Measurements from ENCODE around the gene TAOK2. TPM values are rescaled to one million over a fixed set of nuclear protein-coding genes. Genes with fewer than 3 reads are reported as not detected.
A peak's percentile ranks its signal among the peaks of the same experiment; 100 is the strongest.

TAOK2 gene
- total and polyA plus RNA-seq, 2 of the 13 experiments (the other 11 are each of a cell fraction or from before 2014, with no cell fraction given) = 17.4 to 43.2 TPM

DNA sequence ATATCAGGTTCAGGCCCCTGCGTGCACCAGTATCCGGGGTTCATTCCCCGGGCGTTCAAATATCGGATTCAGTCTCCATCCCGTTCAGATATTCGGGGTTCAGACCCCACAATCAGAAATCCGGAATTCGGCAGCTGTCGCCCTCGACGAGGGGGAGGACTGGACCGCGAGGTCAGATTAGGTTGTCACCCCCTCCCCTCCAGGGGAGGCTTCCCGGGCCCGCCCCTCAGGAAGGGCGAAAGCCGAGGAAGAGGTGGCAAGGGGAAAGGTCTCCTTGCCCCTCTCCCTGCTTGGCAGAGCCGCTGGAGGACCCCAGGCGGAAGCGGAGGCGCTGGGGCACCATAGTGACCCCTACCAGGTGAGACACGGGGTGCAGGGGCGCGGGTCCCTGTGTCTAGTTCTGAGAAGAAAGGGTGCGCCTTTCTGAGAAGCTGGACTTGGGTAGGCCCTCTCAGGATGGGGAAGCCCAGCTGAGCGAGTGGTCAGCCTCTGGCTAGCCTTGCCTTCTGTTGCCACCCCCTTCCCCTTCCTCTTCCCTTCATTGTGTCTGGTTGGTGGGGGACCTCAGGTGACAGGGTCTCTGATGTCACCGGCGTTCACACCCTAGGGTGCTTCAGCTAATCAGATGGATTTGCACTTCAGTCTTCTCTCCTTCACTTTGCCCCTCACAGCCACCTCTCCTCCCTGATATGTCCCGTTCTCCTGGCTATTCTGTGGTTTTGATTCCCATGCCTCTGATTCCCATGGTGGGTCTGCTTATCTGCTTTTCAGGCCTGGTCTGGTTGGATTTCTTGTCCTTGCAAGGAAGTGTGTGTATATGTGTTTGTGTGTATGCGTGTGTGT is 844 bp downstream of the TAOK2 start (continued):
- TF ChIP-seq, protein P1, sequence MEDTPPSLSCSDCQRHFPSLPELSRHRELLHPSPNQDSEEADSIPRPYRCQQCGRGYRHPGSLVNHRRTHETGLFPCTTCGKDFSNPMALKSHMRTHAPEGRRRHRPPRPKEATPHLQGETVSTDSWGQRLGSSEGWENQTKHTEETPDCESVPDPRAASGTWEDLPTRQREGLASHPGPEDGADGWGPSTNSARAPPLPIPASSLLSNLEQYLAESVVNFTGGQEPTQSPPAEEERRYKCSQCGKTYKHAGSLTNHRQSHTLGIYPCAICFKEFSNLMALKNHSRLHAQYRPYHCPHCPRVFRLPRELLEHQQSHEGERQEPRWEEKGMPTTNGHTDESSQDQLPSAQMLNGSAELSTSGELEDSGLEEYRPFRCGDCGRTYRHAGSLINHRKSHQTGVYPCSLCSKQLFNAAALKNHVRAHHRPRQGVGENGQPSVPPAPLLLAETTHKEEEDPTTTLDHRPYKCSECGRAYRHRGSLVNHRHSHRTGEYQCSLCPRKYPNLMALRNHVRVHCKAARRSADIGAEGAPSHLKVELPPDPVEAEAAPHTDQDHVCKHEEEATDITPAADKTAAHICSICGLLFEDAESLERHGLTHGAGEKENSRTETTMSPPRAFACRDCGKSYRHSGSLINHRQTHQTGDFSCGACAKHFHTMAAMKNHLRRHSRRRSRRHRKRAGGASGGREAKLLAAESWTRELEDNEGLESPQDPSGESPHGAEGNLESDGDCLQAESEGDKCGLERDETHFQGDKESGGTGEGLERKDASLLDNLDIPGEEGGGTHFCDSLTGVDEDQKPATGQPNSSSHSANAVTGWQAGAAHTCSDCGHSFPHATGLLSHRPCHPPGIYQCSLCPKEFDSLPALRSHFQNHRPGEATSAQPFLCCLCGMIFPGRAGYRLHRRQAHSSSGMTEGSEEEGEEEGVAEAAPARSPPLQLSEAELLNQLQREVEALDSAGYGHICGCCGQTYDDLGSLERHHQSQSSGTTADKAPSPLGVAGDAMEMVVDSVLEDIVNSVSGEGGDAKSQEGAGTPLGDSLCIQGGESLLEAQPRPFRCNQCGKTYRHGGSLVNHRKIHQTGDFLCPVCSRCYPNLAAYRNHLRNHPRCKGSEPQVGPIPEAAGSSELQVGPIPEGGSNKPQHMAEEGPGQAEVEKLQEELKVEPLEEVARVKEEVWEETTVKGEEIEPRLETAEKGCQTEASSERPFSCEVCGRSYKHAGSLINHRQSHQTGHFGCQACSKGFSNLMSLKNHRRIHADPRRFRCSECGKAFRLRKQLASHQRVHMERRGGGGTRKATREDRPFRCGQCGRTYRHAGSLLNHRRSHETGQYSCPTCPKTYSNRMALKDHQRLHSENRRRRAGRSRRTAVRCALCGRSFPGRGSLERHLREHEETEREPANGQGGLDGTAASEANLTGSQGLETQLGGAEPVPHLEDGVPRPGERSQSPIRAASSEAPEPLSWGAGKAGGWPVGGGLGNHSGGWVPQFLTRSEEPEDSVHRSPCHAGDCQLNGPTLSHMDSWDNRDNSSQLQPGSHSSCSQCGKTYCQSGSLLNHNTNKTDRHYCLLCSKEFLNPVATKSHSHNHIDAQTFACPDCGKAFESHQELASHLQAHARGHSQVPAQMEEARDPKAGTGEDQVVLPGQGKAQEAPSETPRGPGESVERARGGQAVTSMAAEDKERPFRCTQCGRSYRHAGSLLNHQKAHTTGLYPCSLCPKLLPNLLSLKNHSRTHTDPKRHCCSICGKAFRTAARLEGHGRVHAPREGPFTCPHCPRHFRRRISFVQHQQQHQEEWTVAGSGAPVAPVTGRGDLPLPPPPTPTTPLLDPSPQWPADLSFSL (CRISPR knock-in tag; IDR thresholded peaks at IDR 0.05) = no peak
- no peak for TF ChIP-seq KLF11 (CRISPR knock-in tag; IDR thresholded peaks at IDR 0.05)
- TF ChIP-seq SP1 (IDR thresholded peaks at IDR 0.05) = no peak
- no peak for TF ChIP-seq SP1 (CRISPR knock-in tag; IDR thresholded peaks at IDR 0.05)
- no peak for TF ChIP-seq ZNF552 (CRISPR knock-in tag; IDR thresholded peaks at IDR 0.05; ENCODE audit: borderline replicate concordance)
- TF ChIP-seq ZNF205 (CRISPR knock-in tag; IDR thresholded peaks at IDR 0.05) = no peak
- no peak for TF ChIP-seq ATF5 (CRISPR knock-in tag; IDR thresholded peaks at IDR 0.05; ENCODE audit: low read depth)
- TF ChIP-seq ETV5 (CRISPR knock-in tag; IDR thresholded peaks at IDR 0.05; ENCODE audit: borderline replicate concordance) = peak; percentile 13; the same call in 1 of the 2 replicates
- TF ChIP-seq, protein P2, sequence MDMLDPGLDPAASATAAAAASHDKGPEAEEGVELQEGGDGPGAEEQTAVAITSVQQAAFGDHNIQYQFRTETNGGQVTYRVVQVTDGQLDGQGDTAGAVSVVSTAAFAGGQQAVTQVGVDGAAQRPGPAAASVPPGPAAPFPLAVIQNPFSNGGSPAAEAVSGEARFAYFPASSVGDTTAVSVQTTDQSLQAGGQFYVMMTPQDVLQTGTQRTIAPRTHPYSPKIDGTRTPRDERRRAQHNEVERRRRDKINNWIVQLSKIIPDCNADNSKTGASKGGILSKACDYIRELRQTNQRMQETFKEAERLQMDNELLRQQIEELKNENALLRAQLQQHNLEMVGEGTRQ (IDR thresholded peaks at IDR 0.05; ENCODE audit: low read depth, low read length) = 0 out of 2 replicates have a peak, but pooled peaks have one; percentile 7
- TF ChIP-seq, protein P2 (CRISPR knock-in tag; IDR thresholded peaks at IDR 0.05; ENCODE audit: borderline replicate concordance) = no peak
- TF ChIP-seq ZC3H13 (CRISPR knock-in tag; IDR thresholded peaks at IDR 0.05) = no peak
- TF ChIP-seq ZNF225 (CRISPR knock-in tag; IDR thresholded peaks at IDR 0.05) = no peak; the same call in 1 of the 2 replicates
- TF ChIP-seq HDAC1 (CRISPR knock-in tag; IDR thresholded peaks at IDR 0.05) = no peak
- no peak for TF ChIP-seq NR2F6 (IDR thresholded peaks at IDR 0.05)
- TF ChIP-seq NR2F6 (CRISPR knock-in tag; IDR thresholded peaks at IDR 0.05) = no peak
- no peak for TF ChIP-seq HBP1 (CRISPR knock-in tag; IDR thresholded peaks at IDR 0.05; ENCODE audit: low read depth)
- TF ChIP-seq RARA (CRISPR knock-in tag; IDR thresholded peaks at IDR 0.05) = no peak; the same call in 1 of the 2 replicates
- peak; percentile 34; the same call in 1 of the 2 replicates for TF ChIP-seq CREBL2 (CRISPR knock-in tag; IDR thresholded peaks at IDR 0.05; ENCODE audit: borderline replicate concordance)

All from HepG2 (cell line).